ENCODE data around the gene DENND1A.
A peak's percentile ranks its signal among the peaks of the same experiment; 100 is the strongest.

Gene DENND1A

GRCh38 chr9:123482295-123482968 is 447.5 kb downstream of the DENND1A start:
- Histone ChIP-seq H3K4me3 (no peak overlapping the region), H3K27me3 (no peaks in the 10 kb centered on the region), H3K4me1 (no peaks in the 10 kb centered on the region), H3K36me3 (no peaks in the 10 kb centered on the region), H3K9me3 (no peaks in the 10 kb centered on the region), H3K27ac (no peak overlapping the region)
- no peak for TF ChIP-seq CTCF (IDR thresholded peaks at IDR 0.05)
- intact Hi-C loops (cut with DNase I; ENCODE audit: low total_unique reads): no loop called here
- DNase-seq: no peak

- H3K27me3 ChIP-seq: no peaks in the 10 kb centered on the region
- DNase-seq: no peak
- TF ChIP-seq CTCF (IDR thresholded peaks at IDR 0.05): no peak
- H3K27ac ChIP-seq: no peak overlapping the region
- intact Hi-C loops (cut with DNase I; ENCODE audit: low total_unique reads): no loop called here
- no peaks in the 10 kb centered on the region for H3K9me3 ChIP-seq
- no peaks in the 10 kb centered on the region for H3K36me3 ChIP-seq
- H3K4me1 ChIP-seq: no peaks in the 10 kb centered on the region
- H3K4me3 ChIP-seq: no peak overlapping the region
Observed at GRCh38 chr9:123481209-123481865, 448.6 kb downstream of the DENND1A start.

- intact Hi-C loops (cut with DNase I; ENCODE audit: low total_unique reads): no loop called here
- Histone ChIP-seq H3K4me3 (no peak overlapping the region), H3K36me3 (no peaks in the 10 kb centered on the region), H3K9me3 (no peaks in the 10 kb centered on the region), H3K27me3 (no peaks in the 10 kb centered on the region), H3K27ac (no peak overlapping the region), H3K4me1 (no peaks in the 10 kb centered on the region)
- no peak for DNase-seq
- TF ChIP-seq CTCF (IDR thresholded peaks at IDR 0.05): no peak
Observed at GRCh38 chr9:123480791-123481190, 449.1 kb downstream of the DENND1A start.

DNA sequence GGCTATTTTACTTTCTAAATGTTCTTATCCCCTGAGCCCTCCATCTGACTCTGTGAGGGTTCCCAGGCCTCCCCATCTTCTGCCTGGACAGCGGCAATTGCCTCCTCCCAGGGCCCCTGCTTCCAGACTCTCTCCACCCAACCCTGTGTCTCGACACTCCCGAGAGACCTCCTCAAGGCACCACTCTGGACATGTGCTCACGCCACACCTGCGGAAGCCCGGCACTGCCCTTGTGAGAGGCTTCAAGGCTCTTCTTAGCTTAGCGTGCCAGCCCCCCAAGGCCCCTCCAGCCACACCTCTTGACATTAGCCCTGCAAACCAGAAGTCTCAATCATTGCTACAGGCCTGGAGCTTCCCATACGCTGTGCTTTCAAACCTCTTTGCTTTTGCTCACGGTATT is 449.8 kb downstream of the DENND1A start:
- H3K4me1 ChIP-seq: no peaks in the 10 kb centered on the region
- no peaks in the 10 kb centered on the region for H3K27me3 ChIP-seq
- no peak for TF ChIP-seq CTCF (IDR thresholded peaks at IDR 0.05)
- DNase-seq: peak in 1 of 2 donors; percentile 39
- H3K27ac ChIP-seq: no peak overlapping the region
- H3K9me3 ChIP-seq: no peaks in the 10 kb centered on the region
- intact Hi-C loops (cut with DNase I; ENCODE audit: low total_unique reads): no loop called here
- H3K36me3 ChIP-seq: no peaks in the 10 kb centered on the region
- H3K4me3 ChIP-seq: no peak overlapping the region

- Histone ChIP-seq H3K4me3 (no peak overlapping the region), H3K36me3 (no peaks in the 10 kb centered on the region), H3K4me1 (no peaks in the 10 kb centered on the region), H3K27ac (no peak overlapping the region), H3K9me3 (no peaks in the 10 kb centered on the region), H3K27me3 (no peaks in the 10 kb centered on the region)
- no peak for TF ChIP-seq CTCF (IDR thresholded peaks at IDR 0.05)
- DNase-seq: peak in 1 of 2 donors; percentile 6
- intact Hi-C loops (cut with DNase I; ENCODE audit: low total_unique reads): no loop called here
Observed at GRCh38 chr9:123478967-123479602, 450.8 kb downstream of the DENND1A start.

Data from tibial artery (tissue), 4 donors.